Epithelial cell of esophagus (primary cell): ENCODE data around the gene TMEM221.

Experiments used
- DNase-seq: peaks from one replicate; pipeline ENCODE4 v3.0.0; 2010; ENCODE audit warnings: low read depth
- H3K4me3 ChIP-seq: 2 replicates; pipeline ENCODE4 v1.5.1; 2011; ENCODE audit warnings: mild to moderate bottlenecking, low read length, control low read depth
- CTCF ChIP-seq: IDR thresholded peaks from 2 replicates; pipeline ENCODE4 v1.5.1; 2011; ENCODE audit warnings: low read depth, mild to moderate bottlenecking, low read length, control low read depth, inconsistent platforms; ENCODE audit not compliant: insufficient read depth; ENCODE audit errors: missing control alignments

The TMEM221 gene

DNA sequence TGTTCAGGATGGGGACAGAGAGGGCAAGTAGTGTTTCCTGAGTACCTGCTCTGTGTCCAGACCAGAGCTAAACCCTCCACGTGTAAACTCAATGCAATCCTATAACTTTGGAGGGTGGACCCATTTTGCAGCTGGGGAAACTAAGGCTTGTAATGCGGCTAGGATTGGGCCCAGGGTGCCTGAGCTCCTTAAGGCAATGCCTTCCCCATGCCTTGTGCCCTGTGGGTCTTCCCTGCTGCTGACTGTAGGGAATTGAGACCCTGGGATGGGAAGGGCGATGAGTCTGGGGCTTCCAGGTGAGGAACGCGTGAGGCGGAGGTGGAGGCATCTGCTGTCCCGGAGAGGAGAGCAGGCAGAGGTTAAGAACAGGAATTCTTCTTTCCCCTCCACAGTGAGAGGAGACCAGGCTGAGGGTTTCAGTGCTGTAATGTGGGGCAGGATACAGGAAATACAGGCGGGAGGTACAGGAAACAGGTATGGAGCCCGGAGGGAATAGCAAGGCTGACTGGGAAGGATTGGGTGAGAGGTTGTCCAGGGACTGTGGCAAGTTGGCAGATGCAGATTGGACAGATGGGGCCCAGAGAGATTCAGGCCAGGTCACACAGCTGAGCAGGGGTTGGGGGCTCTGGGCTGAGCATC lies 41.0 kb upstream of the TMEM221 start:
- DNase-seq, result no peak
- TF ChIP-seq CTCF, result no peak
- H3K4me3 ChIP-seq, result no peak overlapping the region

DNA sequence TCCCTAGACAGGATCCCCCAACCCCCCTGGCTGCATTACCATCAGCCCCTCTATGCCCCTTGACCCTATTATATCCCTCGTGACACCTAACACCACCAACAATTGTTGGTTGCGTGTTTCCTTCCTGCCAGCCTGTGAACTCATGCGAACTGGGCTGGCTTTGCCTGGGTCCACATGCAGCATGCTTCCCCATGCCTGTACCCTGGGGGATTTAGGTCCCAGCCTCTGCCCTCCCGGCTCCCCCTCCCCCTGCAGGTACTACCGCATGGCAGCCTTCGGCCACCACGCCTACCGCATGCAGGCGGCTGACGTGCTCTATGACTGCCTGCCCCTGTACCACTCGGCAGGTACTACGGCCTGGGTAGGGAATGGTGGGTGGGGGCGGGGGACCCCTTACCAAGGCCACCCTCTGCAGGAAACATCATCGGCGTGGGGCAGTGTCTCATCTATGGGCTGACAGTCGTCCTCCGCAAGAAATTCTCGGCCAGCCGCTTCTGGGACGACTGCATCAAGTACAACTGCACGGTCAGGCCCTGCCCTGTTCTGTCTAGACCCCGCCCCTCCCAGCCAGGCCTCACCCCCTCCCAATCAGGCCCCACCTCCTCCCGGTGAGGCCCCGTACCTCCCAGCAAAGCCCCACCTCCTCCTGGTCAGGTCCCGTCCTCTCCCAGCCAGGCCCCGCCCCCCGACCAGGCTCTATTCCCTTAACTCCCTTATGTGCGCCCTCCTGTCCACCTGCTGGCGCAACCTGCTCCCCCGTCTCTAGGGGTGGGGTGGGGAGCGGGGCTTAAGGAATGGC lies 40.3 kb upstream of the TMEM221 start:
- peak; percentile 87 for DNase-seq
- peak; percentile 8 for TF ChIP-seq CTCF
- H3K4me3 ChIP-seq, result peak overlapping the region; percentile 20

DNA sequence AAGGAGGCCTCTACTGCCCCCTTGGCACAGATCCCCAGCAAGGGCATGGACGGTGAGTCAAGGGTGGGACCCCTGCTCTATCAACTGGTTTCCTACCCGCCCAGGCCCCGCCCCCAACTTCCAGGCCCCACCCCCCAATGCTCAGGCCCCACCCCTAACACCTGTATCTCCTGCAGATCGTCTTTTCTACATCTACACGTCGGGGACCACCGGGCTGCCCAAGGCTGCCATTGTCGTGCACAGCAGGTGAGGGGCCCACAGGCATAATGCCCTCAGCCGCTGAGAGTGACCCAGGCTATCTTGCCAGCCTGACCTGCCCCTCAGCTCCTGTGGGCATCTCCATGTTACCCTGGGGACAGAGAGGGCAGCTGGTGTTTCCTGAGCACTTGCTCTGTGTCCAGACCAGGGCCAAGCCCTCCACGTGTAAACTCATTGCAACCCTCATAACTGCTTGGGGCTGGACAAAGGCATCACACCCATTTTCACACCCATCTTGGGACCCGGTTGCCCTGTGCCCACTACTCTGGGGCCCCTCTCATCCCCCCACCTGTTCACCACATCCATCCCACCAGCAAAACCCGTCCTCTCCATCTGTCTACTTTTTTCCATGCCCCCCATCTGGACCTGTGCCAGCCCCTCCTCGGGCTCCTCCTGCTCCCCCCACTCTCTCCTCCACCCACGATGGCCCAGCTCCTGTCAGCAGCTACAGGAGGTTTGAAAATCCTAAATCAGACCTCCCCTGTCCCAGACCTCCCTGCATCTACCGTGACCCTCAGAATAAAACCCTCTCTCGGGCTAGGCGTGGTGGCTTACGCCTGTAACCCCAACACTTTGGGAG lies 39.0 kb upstream of the TMEM221 start:
- H3K4me3 ChIP-seq, result no peak overlapping the region
- no peak for DNase-seq
- TF ChIP-seq CTCF, result no peak

GRCh38 chr19:17486545-17487240 lies 38.2 kb upstream of the TMEM221 start:
- H3K4me3 ChIP-seq, result no peak overlapping the region
- TF ChIP-seq CTCF, result no peak
- DNase-seq, result no peak

- no peak for DNase-seq
- H3K4me3 ChIP-seq, result no peak overlapping the region
- no peak for TF ChIP-seq CTCF
Observed at GRCh38 chr19:17484520-17485185, 36.2 kb upstream of the TMEM221 start.

- H3K4me3 ChIP-seq, result no peak overlapping the region
Observed at GRCh38 chr19:17483605-17484002, 35.1 kb upstream of the TMEM221 start.

More at GRCh38 chr19:17483605-17484002, 35.1 kb upstream of the TMEM221 start:
- no peak for TF ChIP-seq CTCF
- DNase-seq, result no peak
